BLaER1 treated with 17β-estradiol and CSF1 and Interleukin-3, amounts not matched to agents 10 nM and 100 nM (cell line): ENCODE measurements around the gene DNAJA4.

Experiments
- H3K27ac ChIP-seq, 11 experiments: shearing (Covaris generic); formaldehyde crosslinking; 2 replicates each; pipeline ENCODE4 v1.8.1; 2022
- H3K27me3 ChIP-seq, 11 experiments: shearing (Covaris generic); formaldehyde crosslinking; 2 replicates each; pipeline ENCODE4 v1.8.1; 2022
- H3K36me3 ChIP-seq, 11 experiments: shearing (Covaris generic); formaldehyde crosslinking; 2 replicates each; pipeline ENCODE4 v1.8.1; 2022
- H3K4me1 ChIP-seq, 10 experiments: shearing (Covaris generic); formaldehyde crosslinking; 2 replicates each; pipeline ENCODE4 v1.8.1; 2022
- H3K4me2 ChIP-seq, 11 experiments: shearing (Covaris generic); formaldehyde crosslinking; 2 replicates each; pipeline ENCODE4 v1.8.1; 2022
- H3K4me3 ChIP-seq, 10 experiments: shearing (Covaris generic); formaldehyde crosslinking; 2 replicates each; pipeline ENCODE4 v1.8.1; 2022
- H3K9ac ChIP-seq, 11 experiments: shearing (Covaris generic); formaldehyde crosslinking; 2 replicates each; pipeline ENCODE4 v1.8.1; 2022
- H3K9me3 ChIP-seq, 11 experiments: shearing (Covaris generic); formaldehyde crosslinking; replicated peaks in 1 of 11; 2 replicates each; pipeline ENCODE4 v1.8.1; 2022
- H4K20me1 ChIP-seq, 11 experiments: shearing (Covaris generic); formaldehyde crosslinking; 2 replicates each; pipeline ENCODE4 v1.8.1; 2022
- Cebpa-rat ChIP-seq, 11 experiments: shearing (Covaris generic); IDR thresholded peaks; 2 replicates each; pipeline ENCODE4 v1.8.1; 2022

DNAJA4 gene

DNA sequence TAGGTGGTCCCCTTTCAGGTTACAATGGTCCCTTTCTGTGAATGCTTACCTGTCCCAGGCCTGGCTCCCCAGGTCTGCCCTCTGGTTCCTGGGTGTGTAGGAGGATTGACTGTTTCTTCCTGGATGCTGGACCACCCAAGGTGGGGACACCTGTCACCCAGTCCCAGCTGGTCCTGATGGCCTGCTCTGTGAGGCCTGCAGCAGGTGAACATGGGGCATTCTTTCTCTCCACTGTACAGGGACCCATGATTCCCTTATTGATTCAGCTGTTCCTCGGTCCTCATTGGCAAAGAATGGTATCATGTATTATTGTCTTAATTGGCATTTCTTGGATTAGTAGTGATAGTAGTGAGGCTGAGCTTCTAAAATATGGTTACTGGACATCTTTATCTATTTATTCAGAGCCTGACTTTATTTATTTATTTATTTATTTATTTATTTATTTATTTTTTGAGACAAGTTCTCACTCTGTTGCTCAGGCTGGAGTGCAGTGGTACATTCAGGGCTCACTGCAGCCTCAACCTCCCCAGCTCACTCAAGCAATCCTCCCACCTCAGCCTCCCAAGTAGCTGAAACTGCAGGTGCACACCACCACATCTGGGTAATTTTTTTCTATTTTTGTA lies 8.8 kb upstream of the DNAJA4 start:
- peaks cover 0 to 5% (median 0%) of the 10 kb centered on the region in 10 experiments; a peak in 1 of 20 replicates for H3K4me1 ChIP-seq
- TF ChIP-seq Cebpa-rat (IDR thresholded peaks at IDR 0.05) = no peak
- no peak overlapping the region for H3K27ac ChIP-seq
- no peaks in the 10 kb centered on the region for H4K20me1 ChIP-seq
- no peak overlapping the region for H3K9ac ChIP-seq
- no peak overlapping the region for H3K4me2 ChIP-seq
- H3K9me3 ChIP-seq = no peaks in the 10 kb centered on the region
- H3K27me3 ChIP-seq = no peaks in the 10 kb centered on the region
- H3K4me3 ChIP-seq = no peak overlapping the region
- H3K36me3 ChIP-seq = no peaks in the 10 kb centered on the region

GRCh38 chr15:78256044-78256437 lies 8.3 kb upstream of the DNAJA4 start:
- peaks cover 0 to 5% (median 0%) of the 10 kb centered on the region in 10 experiments; a peak in 1 of 20 replicates for H3K4me1 ChIP-seq

GRCh38 chr15:78257681-78258080 lies 6.7 kb upstream of the DNAJA4 start:
- no peaks in the 10 kb centered on the region for H3K36me3 ChIP-seq
- H3K4me3 ChIP-seq = no peak overlapping the region
- no peak for TF ChIP-seq Cebpa-rat (IDR thresholded peaks at IDR 0.05)
- H4K20me1 ChIP-seq = no peaks in the 10 kb centered on the region
- H3K27ac ChIP-seq = no peak overlapping the region
- peaks cover 0 to 3% (median under 1%) of the 10 kb centered on the region in 11 experiments; a peak in 10 of 22 replicates for H3K27me3 ChIP-seq
- no peaks in the 10 kb centered on the region for H3K9me3 ChIP-seq
- H3K4me1 ChIP-seq = peaks cover 0 to 5% (median 0%) of the 10 kb centered on the region in 10 experiments; a peak in 1 of 20 replicates
- no peak overlapping the region for H3K9ac ChIP-seq
- H3K4me2 ChIP-seq = no peak overlapping the region

More at GRCh38 chr15:78256044-78256437, 8.3 kb upstream of the DNAJA4 start:
- Histone ChIP-seq H3K27ac (no peak overlapping the region), H3K27me3 (no peaks in the 10 kb centered on the region), H3K9me3 (no peaks in the 10 kb centered on the region), H3K9ac (no peak overlapping the region), H3K36me3 (no peaks in the 10 kb centered on the region), H3K4me3 (no peak overlapping the region), H3K4me2 (no peak overlapping the region), H4K20me1 (no peaks in the 10 kb centered on the region)
- TF ChIP-seq Cebpa-rat (IDR thresholded peaks at IDR 0.05) = no peak

GRCh38 chr15:78259232-78259631 lies 5.1 kb upstream of the DNAJA4 start:
- Histone ChIP-seq H3K27ac (no peak overlapping the region), H3K4me1 (peaks cover 0 to 5% (median 0%) of the 10 kb centered on the region in 10 experiments; a peak in 1 of 20 replicates), H3K27me3 (peaks cover 14 to 19% (median 16%) of the 10 kb centered on the region in 11 experiments), H4K20me1 (peaks cover 0 to 5% (median 0%) of the 10 kb centered on the region in 11 experiments; a peak in 4 of 22 replicates), H3K4me3 (no peak overlapping the region), H3K4me2 (no peak overlapping the region), H3K9me3 (peaks cover 0 to 5% (median 0%) of the 10 kb centered on the region in 11 experiments; a peak in 1 of 22 replicates), H3K9ac (no peak overlapping the region), H3K36me3 (no peaks in the 10 kb centered on the region)
- TF ChIP-seq Cebpa-rat (IDR thresholded peaks at IDR 0.05) = no peak

DNA sequence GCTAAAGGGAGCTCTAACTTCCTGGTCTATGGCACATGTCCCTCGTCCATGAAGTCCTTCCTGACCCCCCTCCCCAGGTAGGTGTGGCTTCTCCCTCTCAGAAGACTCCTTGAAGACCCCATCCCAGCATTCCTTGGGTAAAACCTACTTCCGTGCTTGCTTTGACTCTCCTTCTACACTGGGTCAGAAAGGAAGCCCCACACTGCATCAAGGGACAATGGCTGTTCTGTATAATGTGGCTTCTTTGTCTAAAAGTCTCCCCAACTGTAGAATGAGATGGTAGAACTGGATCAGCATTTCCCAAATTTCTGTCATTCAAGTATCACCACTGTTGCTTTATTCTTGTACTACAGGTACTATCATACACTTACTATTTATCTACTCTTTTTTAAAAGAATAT lies 3.9 kb upstream of the DNAJA4 start:
- H3K4me2 ChIP-seq = no peak overlapping the region
- peaks cover 0 to 8% (median 0%) of the 10 kb centered on the region in 10 experiments; a peak in 1 of 20 replicates for H3K4me1 ChIP-seq
- peaks cover 0 to 6% (median 0%) of the 10 kb centered on the region in 11 experiments; a peak in 2 of 22 replicates for H3K9me3 ChIP-seq
- H4K20me1 ChIP-seq = peaks cover 0 to 5% (median 0%) of the 10 kb centered on the region in 11 experiments; a peak in 4 of 22 replicates
- no peaks in the 10 kb centered on the region for H3K36me3 ChIP-seq
- H3K27me3 ChIP-seq = peaks cover 27 to 31% (median 29%) of the 10 kb centered on the region in 11 experiments
- no peak overlapping the region for H3K4me3 ChIP-seq
- H3K9ac ChIP-seq = no peak overlapping the region
- H3K27ac ChIP-seq = no peak overlapping the region
- no peak for TF ChIP-seq Cebpa-rat (IDR thresholded peaks at IDR 0.05)

GRCh38 chr15:78261062-78261461 lies 3.3 kb upstream of the DNAJA4 start:
- Histone ChIP-seq H3K9ac (no peak overlapping the region), H3K4me3 (no peak overlapping the region), H3K27me3 (peaks cover 32 to 37% (median 35%) of the 10 kb centered on the region in 11 experiments), H3K36me3 (no peaks in the 10 kb centered on the region), H4K20me1 (peaks cover 0 to 5% (median 0%) of the 10 kb centered on the region in 11 experiments; a peak in 4 of 22 replicates), H3K9me3 (peaks cover 0 to 6% (median 0%) of the 10 kb centered on the region in 11 experiments; a peak in 2 of 22 replicates), H3K27ac (no peak overlapping the region), H3K4me1 (peaks cover 0 to 8% (median 0%) of the 10 kb centered on the region in 10 experiments; a peak in 1 of 20 replicates), H3K4me2 (no peak overlapping the region)
- no peak for TF ChIP-seq Cebpa-rat (IDR thresholded peaks at IDR 0.05)

DNA sequence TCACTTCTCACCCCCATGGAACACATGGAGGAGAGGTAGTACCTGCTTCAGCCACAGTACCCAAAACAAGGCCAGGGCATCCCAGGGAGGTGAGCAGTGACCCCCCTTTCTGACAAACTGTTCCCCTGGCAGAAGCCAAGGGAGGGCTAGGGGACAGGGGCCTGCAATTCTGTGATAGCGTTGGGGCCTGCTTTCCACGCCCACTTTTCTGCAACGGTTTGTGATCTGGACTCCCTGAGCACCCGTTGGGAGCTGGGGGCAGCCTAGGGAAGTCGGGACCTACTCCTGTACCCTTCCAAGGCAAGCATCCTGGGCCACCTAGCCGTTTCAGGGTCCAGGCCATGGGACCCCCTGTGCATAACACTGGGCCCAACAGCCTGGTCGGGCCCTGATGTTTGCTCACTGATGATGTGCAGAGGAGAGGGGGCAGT lies 996 bp upstream of the DNAJA4 start:
- no peak overlapping the region for H3K4me3 ChIP-seq
- H4K20me1 ChIP-seq = peaks cover 0 to 5% (median 0%) of the 10 kb centered on the region in 11 experiments; a peak in 4 of 22 replicates
- peaks cover 0 to 8% (median 0%) of the 10 kb centered on the region in 10 experiments; a peak in 1 of 20 replicates for H3K4me1 ChIP-seq
- no peak for TF ChIP-seq Cebpa-rat (IDR thresholded peaks at IDR 0.05)
- H3K9me3 ChIP-seq = peaks cover 0 to 6% (median 0%) of the 10 kb centered on the region in 11 experiments; a peak in 2 of 22 replicates
- no peak overlapping the region for H3K4me2 ChIP-seq
- H3K27ac ChIP-seq = no peak overlapping the region
- H3K27me3 ChIP-seq = peaks cover 40 to 50% (median 44%) of the 10 kb centered on the region in 11 experiments
- no peaks in the 10 kb centered on the region for H3K36me3 ChIP-seq
- H3K9ac ChIP-seq = no peak overlapping the region

- Histone ChIP-seq H3K9ac (no peak overlapping the region), H3K4me2 (no peak overlapping the region)
Measured at GRCh38 chr15:78263907-78264303, 457 bp upstream of the DNAJA4 start.

GRCh38 chr15:78265137-78265460 lies 737 bp downstream of the DNAJA4 start:
- Histone ChIP-seq H3K9ac (no peak overlapping the region), H3K9me3 (peaks cover 0 to 6% (median 0%) of the 10 kb centered on the region in 11 experiments; a peak in 2 of 22 replicates), H3K27me3 (peaks cover 40 to 50% (median 44%) of the 10 kb centered on the region in 11 experiments), H3K4me3 (no peak overlapping the region), H3K4me1 (peaks cover 0 to 7% (median 0%) of the 10 kb centered on the region in 10 experiments; a peak in 1 of 20 replicates), H3K36me3 (no peaks in the 10 kb centered on the region), H4K20me1 (peaks cover 0 to 5% (median 0%) of the 10 kb centered on the region in 11 experiments; a peak in 4 of 22 replicates), H3K27ac (no peak overlapping the region), H3K4me2 (no peak overlapping the region)
- TF ChIP-seq Cebpa-rat (IDR thresholded peaks at IDR 0.05) = no peak

More at GRCh38 chr15:78263907-78264303, 457 bp upstream of the DNAJA4 start:
- H3K36me3 ChIP-seq = no peaks in the 10 kb centered on the region
- H4K20me1 ChIP-seq = peaks cover 0 to 5% (median 0%) of the 10 kb centered on the region in 11 experiments; a peak in 4 of 22 replicates
- H3K4me3 ChIP-seq = no peak overlapping the region; a peak in 1 of 20 replicates
- peaks cover 40 to 50% (median 44%) of the 10 kb centered on the region in 11 experiments for H3K27me3 ChIP-seq
- peaks cover 0 to 6% (median 0%) of the 10 kb centered on the region in 11 experiments; a peak in 2 of 22 replicates for H3K9me3 ChIP-seq
- H3K4me1 ChIP-seq = peaks cover 0 to 8% (median 0%) of the 10 kb centered on the region in 10 experiments; a peak in 1 of 20 replicates
- H3K27ac ChIP-seq = no peak overlapping the region
- TF ChIP-seq Cebpa-rat (IDR thresholded peaks at IDR 0.05) = no peak
